ENCODE results near the gene MUC5AC. TPM values are rescaled to one million over a fixed set of nuclear protein-coding genes. Genes with fewer than 3 reads are reported as not detected.

The MUC5AC gene
- total RNA-seq, 4 donors from 2014 or later = not detected

GRCh38 chr11:1236316-1237127 is 78.8 kb downstream of the MUC5AC start:
- Histone ChIP-seq H3K9me3 (no peaks in the 10 kb centered on the region), H3K27me3 (no peaks in the 10 kb centered on the region), H3K4me1 (no peaks in the 10 kb centered on the region), H3K27ac (no peak overlapping the region), H3K4me3 (replicated peaks in 1 of 3) (no peak overlapping the region), H3K36me3 (no peaks in the 10 kb centered on the region)
- 89 to 91% methylated on average over 22 to 30 of the region's 37 CpGs for WGBS, 2 donors
- DNase-seq = no peak
- intact Hi-C loops (cut with DNase I) = no loop called here
- TF ChIP-seq CTCF (IDR thresholded peaks at IDR 0.05) = no peak
- no peak for TF ChIP-seq POLR2A (IDR thresholded peaks at IDR 0.05)

- H3K27me3 ChIP-seq = no peaks in the 10 kb centered on the region
- no peaks in the 10 kb centered on the region for H3K4me1 ChIP-seq
- H3K4me3 ChIP-seq (replicated peaks in 1 of 3) = no peak overlapping the region
- no peaks in the 10 kb centered on the region for H3K36me3 ChIP-seq
- TF ChIP-seq POLR2A (IDR thresholded peaks at IDR 0.05) (no peak), CTCF (IDR thresholded peaks at IDR 0.05) (no peak)
- intact Hi-C loops (cut with DNase I) = no loop called here
- no peak for DNase-seq
- WGBS, 2 donors = 64 to 84% methylated on average over 7 to 10 of the region's 13 CpGs
- no peaks in the 10 kb centered on the region for H3K9me3 ChIP-seq
- no peak overlapping the region for H3K27ac ChIP-seq
Observed at GRCh38 chr11:1237128-1237580, 79.4 kb downstream of the MUC5AC start.

- Histone ChIP-seq H3K4me1 (no peaks in the 10 kb centered on the region), H3K36me3 (no peaks in the 10 kb centered on the region), H3K9me3 (no peaks in the 10 kb centered on the region), H3K27ac (no peak overlapping the region), H3K27me3 (no peaks in the 10 kb centered on the region), H3K4me3 (replicated peaks in 1 of 3) (no peak overlapping the region)
- WGBS, 2 donors = 65 to 71% methylated on average over 10 of the region's 10 CpGs
- intact Hi-C loops (cut with DNase I) = no loop called here
- TF ChIP-seq POLR2A (IDR thresholded peaks at IDR 0.05) (no peak), CTCF (IDR thresholded peaks at IDR 0.05) (no peak)
- no peak for DNase-seq
Observed at GRCh38 chr11:1237851-1238250, 80.1 kb downstream of the MUC5AC start.

GRCh38 chr11:1238767-1239595 is 81.2 kb downstream of the MUC5AC start:
- H3K27me3 ChIP-seq = no peaks in the 10 kb centered on the region
- DNase-seq = peak; percentile 43 to 56

More at GRCh38 chr11:1238767-1239595, 81.2 kb downstream of the MUC5AC start:
- WGBS, 2 donors = 52 to 69% methylated on average over 5 to 18 of the region's 34 CpGs
- no peak overlapping the region for H3K27ac ChIP-seq
- intact Hi-C loops (cut with DNase I) = no loop called here
- no peak overlapping the region for H3K4me3 ChIP-seq (replicated peaks in 1 of 3)
- no peaks in the 10 kb centered on the region for H3K36me3 ChIP-seq
- no peaks in the 10 kb centered on the region for H3K9me3 ChIP-seq
- H3K4me1 ChIP-seq = no peaks in the 10 kb centered on the region
- TF ChIP-seq POLR2A (IDR thresholded peaks at IDR 0.05) = no peak
- TF ChIP-seq CTCF (IDR thresholded peaks at IDR 0.05) = no peak
